ENCODE measurements around the gene MSX1.

The MSX1 gene

GRCh38 chr4:4858527-4859324 is 739 bp upstream of the MSX1 start:
- DNase-seq = no peak

GRCh38 chr4:4859799-4860599 is 534 bp downstream of the MSX1 start:
- peak; percentile 73 for DNase-seq

- DNase-seq = no peak
Measured at GRCh38 chr4:4860600-4861389, 1.3 kb downstream of the MSX1 start.

GRCh38 chr4:4861390-4862018 is 2.0 kb downstream of the MSX1 start:
- DNase-seq = no peak

GRCh38 chr4:4862071-4862551 is 2.6 kb downstream of the MSX1 start:
- no peak for DNase-seq

- DNase-seq = no peak
Measured at GRCh38 chr4:4862665-4863482, 3.4 kb downstream of the MSX1 start.

DNA sequence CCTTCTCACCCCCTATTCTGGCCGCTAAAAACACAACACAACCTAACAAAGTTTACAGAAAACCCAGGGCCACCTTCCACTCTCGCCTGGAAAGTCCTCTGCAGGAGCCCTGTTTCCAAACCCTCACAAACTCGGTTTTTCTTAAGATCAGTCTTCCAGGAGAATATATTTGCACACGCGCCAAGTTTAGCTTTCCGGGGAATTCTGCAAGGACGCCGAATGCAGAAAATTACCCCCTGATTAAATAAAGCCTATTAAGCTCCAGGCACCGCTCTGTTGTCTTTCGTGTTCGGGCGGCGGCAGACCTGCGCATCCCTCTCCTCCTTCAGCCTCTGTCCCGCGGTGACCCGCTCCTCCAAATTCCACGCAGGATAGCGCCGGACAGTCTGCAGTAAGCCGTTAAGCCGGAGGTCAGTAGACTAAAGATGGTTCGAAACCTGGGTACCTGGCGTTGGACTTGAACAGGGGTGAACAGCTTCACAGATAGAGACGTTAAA is 5.0 kb downstream of the MSX1 start:
- DNase-seq = no peak

- no peak for DNase-seq
Measured at GRCh38 chr4:4864940-4865704, 5.7 kb downstream of the MSX1 start.

- DNase-seq = no peak
Measured at GRCh38 chr4:4865705-4866123, 6.2 kb downstream of the MSX1 start.

GRCh38 chr4:4866124-4866865 is 6.8 kb downstream of the MSX1 start:
- DNase-seq = no peak

DNA sequence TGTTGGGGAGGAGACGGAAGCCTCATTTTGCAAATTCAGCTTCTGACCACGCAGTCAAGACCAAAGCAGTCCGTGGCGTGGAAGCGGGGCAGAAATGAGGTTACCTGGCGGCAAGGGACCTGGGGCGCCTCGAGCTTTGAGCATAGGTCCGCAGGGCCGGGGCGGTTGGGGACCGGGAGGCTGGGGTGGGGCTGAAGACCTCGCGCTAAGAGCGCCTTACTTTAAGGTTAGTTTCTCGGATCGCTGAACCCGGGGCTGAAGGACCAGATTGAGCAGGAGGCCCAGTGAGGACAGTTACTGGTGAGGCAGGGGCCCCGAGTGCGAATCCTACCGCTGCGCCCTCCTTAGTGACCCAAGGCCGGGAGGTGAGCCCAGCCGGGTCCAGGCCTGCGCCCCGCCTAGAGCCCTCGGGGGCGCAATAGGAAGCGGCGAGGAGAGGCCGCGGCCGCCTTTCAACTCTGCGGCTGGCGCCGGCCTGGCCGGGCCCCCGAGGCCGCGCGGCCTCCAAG is 7.5 kb downstream of the MSX1 start:
- DNase-seq = peak; percentile 54

- peak; percentile 67 for DNase-seq
Measured at GRCh38 chr4:4867375-4868039, 8.0 kb downstream of the MSX1 start.

GRCh38 chr4:4868040-4868757 is 8.7 kb downstream of the MSX1 start:
- peak; percentile 43 for DNase-seq

- no peak for DNase-seq
Measured at GRCh38 chr4:4868758-4869723, 9.6 kb downstream of the MSX1 start.

DNA sequence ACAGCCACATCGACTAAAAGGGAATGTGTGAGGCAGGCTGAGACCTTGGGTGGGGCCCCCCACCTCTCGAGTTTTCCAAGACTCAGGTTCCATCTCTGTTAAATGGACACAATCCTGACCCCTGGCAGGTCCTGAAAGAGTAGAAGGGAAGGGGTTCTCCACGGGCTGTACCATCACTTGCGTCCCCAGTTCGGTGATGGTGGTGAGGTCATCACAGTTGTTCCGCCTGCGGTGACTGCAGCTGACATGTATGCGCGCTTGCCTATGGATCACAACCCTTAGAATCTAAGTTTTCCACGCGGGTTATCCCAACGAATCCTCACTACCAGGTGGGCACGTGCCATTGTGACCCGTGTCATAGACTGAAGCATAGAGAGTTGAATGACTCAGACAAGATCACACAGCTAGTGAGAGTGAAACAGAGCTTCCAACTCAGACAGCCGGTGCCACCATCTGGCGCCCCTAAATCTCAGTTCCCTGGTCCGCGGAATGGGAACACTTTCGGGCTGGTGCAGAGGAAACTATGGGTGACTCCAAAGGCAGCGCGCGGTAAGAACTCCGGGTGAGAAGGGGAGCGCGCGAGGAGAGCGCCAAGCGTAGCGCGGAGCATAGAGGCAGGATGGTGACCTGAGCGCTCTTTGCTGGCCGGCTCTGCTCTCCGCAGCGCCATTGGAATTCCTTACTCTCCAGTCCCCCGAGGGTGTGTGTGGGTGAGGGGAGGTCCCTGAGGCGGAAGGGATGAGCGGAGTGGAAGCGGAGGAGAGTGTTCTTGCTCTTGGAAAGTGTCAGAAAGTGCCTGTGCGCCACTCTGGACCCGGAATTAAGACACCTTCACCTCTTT is 10.5 kb downstream of the MSX1 start:
- no peak for DNase-seq

DNA sequence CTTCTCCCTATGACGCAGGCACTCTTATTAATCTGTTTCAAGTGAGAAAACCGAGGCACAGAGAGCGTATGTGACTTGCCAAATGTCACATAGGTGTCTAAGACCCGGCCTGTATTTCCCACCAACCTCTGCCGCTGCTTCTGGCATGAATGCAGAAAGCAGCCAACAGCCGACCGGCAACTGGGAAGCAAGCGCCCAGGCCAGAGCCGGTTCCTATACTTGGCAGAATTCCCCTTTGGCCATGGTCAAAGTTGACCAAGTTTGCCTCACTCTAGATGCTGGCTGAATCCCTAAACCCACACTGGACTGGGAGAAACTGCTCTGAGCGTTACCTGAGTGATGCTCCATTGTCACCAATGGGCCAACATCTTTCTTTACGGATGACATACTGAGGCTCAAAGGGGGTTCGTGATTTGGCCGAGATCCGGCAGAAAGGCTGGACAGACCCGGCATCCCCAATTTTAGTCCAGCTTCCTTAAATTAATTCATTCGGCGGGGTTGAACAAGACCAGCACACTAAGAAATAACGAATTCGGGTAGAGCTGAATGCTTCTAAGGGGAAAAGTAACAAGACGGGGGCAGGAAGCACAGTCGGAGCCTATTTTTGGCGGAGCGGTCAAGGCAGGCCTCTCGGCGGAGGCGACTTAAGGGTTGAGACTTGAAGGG is 11.2 kb downstream of the MSX1 start:
- no peak for DNase-seq

Measured in right forelimb (tissue), 1 donor.